Activated naive CD4-positive, alpha-beta T cell treated with anti-CD3 and anti-CD28 coated beads for 36 hours (primary cell): ENCODE results near the gene UBE3C. TPM values are rescaled to one million over a fixed set of nuclear protein-coding genes. Genes with fewer than 3 reads are reported as not detected.
A peak's percentile ranks its signal among the peaks of the same experiment; 100 is the strongest.
"Not testable (repeated sequence)": the region's sequence is repeated elsewhere in the genome, so short reads cannot be mapped to it uniquely, and the experiment has no call there.

ENCODE experiments used
- CTCF ChIA-PET: fragments of 350-600 bp; sonication (Branson Sonifier 250); formaldehyde crosslinking; loops from one replicate; lab custom pipeline; 2021; ENCODE audit warnings: antibody characterized with exemption; lab: Charles Lee
- DNase-seq: peaks from one replicate; pipeline ENCODE4 v3.0.0-alpha.2; 2020
- H3K27ac Mint-ChIP-seq: one replicate; pipeline ENCODE4 v1.8.0; 2021; ENCODE audit warnings: mild to moderate bottlenecking, mixed read lengths
- H3K27me3 Mint-ChIP-seq: one replicate; pipeline ENCODE4 v1.8.0; 2021; ENCODE audit warnings: low read depth, mixed read lengths
- H3K36me3 Mint-ChIP-seq: one replicate; pipeline ENCODE4 v1.8.0; 2021; ENCODE audit warnings: low read depth, mixed read lengths
- H3K4me1 Mint-ChIP-seq: one replicate; pipeline ENCODE4 v1.8.0; 2021; ENCODE audit warnings: low read depth, mixed read lengths
- H3K4me3 Mint-ChIP-seq: one replicate; pipeline ENCODE4 v1.8.0; 2021; ENCODE audit warnings: mild to moderate bottlenecking, moderate library complexity, mixed read lengths
- H3K9me3 Mint-ChIP-seq: one replicate; pipeline ENCODE4 v1.8.0; 2021; ENCODE audit warnings: mixed read lengths
- intact Hi-C: fragments of 100-400 bp; cut with micrococcal nuclease; formaldehyde crosslinking; loops from one replicate; pipeline ENCODE4 v1.15.1; 2023
- total RNA-seq, 2 experiments: library from RNA; stranded (reverse); gene quantifications; one replicate each; pipeline ENCODE4 v1.2.3, GENCODE V29; 2021

UBE3C gene
- total RNA-seq, 2 experiments from 2014 or later, result 52.9 to 55.7 TPM

- CTCF ChIA-PET, result no interaction called here
- Mint-ChIP-seq H3K4me3 (no peak overlapping the region), H3K4me1 (no peaks in the 10 kb centered on the region), H3K27ac (no peak overlapping the region), H3K9me3 (no peaks in the 10 kb centered on the region), H3K27me3 (no peaks in the 10 kb centered on the region), H3K36me3 (peaks cover 22% of the 10 kb centered on the region)
- DNase-seq, result no peak
- intact Hi-C loops, result loop anchor here (5.0 to 10.0 kb wide), 2 partner anchors 298 to 1475 kb away; no protein-coding TSS in a partner anchor
Observed at GRCh38 chr7:157270060-157270444, 131.3 kb downstream of the UBE3C start.

GRCh38 chr7:157271315-157271990, 132.7 kb downstream of the UBE3C start:
- Mint-ChIP-seq H3K27me3 (no peaks in the 10 kb centered on the region), H3K4me3 (no peak overlapping the region), H3K9me3 (no peaks in the 10 kb centered on the region), H3K27ac (no peak overlapping the region), H3K4me1 (peaks cover 1% of the 10 kb centered on the region), H3K36me3 (peaks cover 17% of the 10 kb centered on the region)
- CTCF ChIA-PET, result interaction anchor here (0.6 to 5.2 kb wide), 4 partner anchors 10 to 132 kb away, joined by 3 to 29 read pairs (median 4); no protein-coding TSS in a partner anchor
- intact Hi-C loops, result loop anchor here (5.0 to 10.0 kb wide), 2 partner anchors 299 to 1477 kb away; no protein-coding TSS in a partner anchor
- no peak for DNase-seq

GRCh38 chr7:157271991-157272324, 133.2 kb downstream of the UBE3C start:
- Mint-ChIP-seq H3K27me3 (no peaks in the 10 kb centered on the region), H3K36me3 (peaks cover 17% of the 10 kb centered on the region), H3K4me3 (no peak overlapping the region), H3K9me3 (no peaks in the 10 kb centered on the region), H3K27ac (no peak overlapping the region), H3K4me1 (peaks cover 6% of the 10 kb centered on the region)
- intact Hi-C loops, result loop anchor here (5.0 to 10.0 kb wide), 2 partner anchors 300 to 1477 kb away; no protein-coding TSS in a partner anchor
- DNase-seq, result no peak
- CTCF ChIA-PET, result interaction anchor here (0.6 to 5.2 kb wide), 4 partner anchors 10 to 131 kb away, joined by 3 to 29 read pairs (median 4); no protein-coding TSS in a partner anchor

- intact Hi-C loops, result loop anchor here (1.0 to 10.0 kb wide), 4 partner anchors 115 to 1478 kb away; no protein-coding TSS in a partner anchor
- no peak for DNase-seq
- H3K4me3 Mint-ChIP-seq, result no peak overlapping the region
- no peak overlapping the region for H3K27ac Mint-ChIP-seq
- H3K27me3 Mint-ChIP-seq, result peaks cover 3% of the 10 kb centered on the region
- peaks cover 10% of the 10 kb centered on the region for H3K4me1 Mint-ChIP-seq
- peaks cover 15% of the 10 kb centered on the region for H3K36me3 Mint-ChIP-seq
- CTCF ChIA-PET, result interaction anchor here (0.9 to 5.2 kb wide), 6 partner anchors 11 to 114 kb away, joined by 3 to 29 read pairs (median 6); no protein-coding TSS in a partner anchor
- no peaks in the 10 kb centered on the region for H3K9me3 Mint-ChIP-seq
Observed at GRCh38 chr7:157272351-157273207, 133.9 kb downstream of the UBE3C start.

GRCh38 chr7:157273208-157274093, 134.7 kb downstream of the UBE3C start:
- H3K27ac Mint-ChIP-seq, result no peak overlapping the region
- H3K4me1 Mint-ChIP-seq, result peaks cover 16% of the 10 kb centered on the region
- intact Hi-C loops, result loop anchor here (1.0 to 10.0 kb wide), 4 partner anchors 114 to 1479 kb away; no protein-coding TSS in a partner anchor
- peak; percentile 66 for DNase-seq
- no peak overlapping the region for H3K4me3 Mint-ChIP-seq
- H3K27me3 Mint-ChIP-seq, result peaks cover 9% of the 10 kb centered on the region
- peaks cover 11% of the 10 kb centered on the region for H3K36me3 Mint-ChIP-seq
- CTCF ChIA-PET, result interaction anchor here (0.7 to 5.2 kb wide), 17 partner anchors 11 to 327 kb away, joined by 3 to 29 read pairs (median 3); no protein-coding TSS in a partner anchor
- no peaks in the 10 kb centered on the region for H3K9me3 Mint-ChIP-seq

GRCh38 chr7:157274094-157274634, 135.4 kb downstream of the UBE3C start:
- not testable (repeated sequence) for H3K9me3 Mint-ChIP-seq, DNase-seq, H3K4me3 Mint-ChIP-seq, H3K36me3 Mint-ChIP-seq, H3K27ac Mint-ChIP-seq, H3K27me3 Mint-ChIP-seq
- intact Hi-C loops, result loop anchor here (5.0 to 10.0 kb wide), 2 partner anchors 302 to 1479 kb away; no protein-coding TSS in a partner anchor
- CTCF ChIA-PET, result interaction anchor here (0.6 to 5.2 kb wide), 17 partner anchors 10 to 327 kb away, joined by 3 to 29 read pairs (median 3); no protein-coding TSS in a partner anchor
- peaks cover 16% of the 10 kb centered on the region for H3K4me1 Mint-ChIP-seq

GRCh38 chr7:157274991-157275427, 136.3 kb downstream of the UBE3C start:
- DNase-seq, result no peak
- Mint-ChIP-seq H3K36me3 (peaks cover 3% of the 10 kb centered on the region), H3K4me3 (no peak overlapping the region), H3K9me3 (no peaks in the 10 kb centered on the region), H3K27ac (no peak overlapping the region), H3K27me3 (peaks cover 11% of the 10 kb centered on the region), H3K4me1 (peaks cover 16% of the 10 kb centered on the region)
- intact Hi-C loops, result loop anchor here (5.0 to 10.0 kb wide), 2 partner anchors 303 to 1480 kb away; no protein-coding TSS in a partner anchor
- CTCF ChIA-PET, result interaction anchor here (0.6 to 5.2 kb wide), 8 partner anchors 9 to 111 kb away, joined by 3 to 29 read pairs (median 3); no protein-coding TSS in a partner anchor

GRCh38 chr7:157276091-157276561, 137.4 kb downstream of the UBE3C start:
- Mint-ChIP-seq H3K36me3 (no peaks in the 10 kb centered on the region), H3K9me3 (no peaks in the 10 kb centered on the region), H3K4me1 (peaks cover 16% of the 10 kb centered on the region), H3K27me3 (peaks cover 21% of the 10 kb centered on the region), H3K27ac (no peak overlapping the region), H3K4me3 (no peak overlapping the region)
- no peak for DNase-seq
- CTCF ChIA-PET, result interaction anchor here (0.6 kb wide), 1 partner anchor 29 kb away, joined by 4 read pairs; no protein-coding TSS in a partner anchor
- intact Hi-C loops, result loop anchor here (1.0 to 10.0 kb wide), 2 partner anchors 64 to 1481 kb away; no protein-coding TSS in a partner anchor

GRCh38 chr7:157276731-157277562, 138.2 kb downstream of the UBE3C start:
- peak; percentile 27 for DNase-seq
- intact Hi-C loops, result loop anchor here (1.0 to 10.0 kb wide), 2 partner anchors 63 to 1482 kb away; no protein-coding TSS in a partner anchor
- CTCF ChIA-PET, result no interaction called here

GRCh38 chr7:157277568-157277967, 138.8 kb downstream of the UBE3C start:
- H3K36me3 Mint-ChIP-seq, CTCF ChIA-PET, H3K4me3 Mint-ChIP-seq, H3K27ac Mint-ChIP-seq, DNase-seq, H3K9me3 Mint-ChIP-seq: not testable (repeated sequence)
- intact Hi-C loops, result loop anchor here (10.0 kb wide), 1 partner anchor 1483 kb away; no protein-coding TSS in a partner anchor
- peaks cover 16% of the 10 kb centered on the region for H3K4me1 Mint-ChIP-seq
- H3K27me3 Mint-ChIP-seq, result peaks cover 25% of the 10 kb centered on the region

More at GRCh38 chr7:157276731-157277562, 138.2 kb downstream of the UBE3C start:
- Mint-ChIP-seq H3K4me1 (peaks cover 16% of the 10 kb centered on the region), H3K9me3 (no peaks in the 10 kb centered on the region), H3K27ac (no peak overlapping the region), H3K4me3 (no peak overlapping the region), H3K27me3 (peaks cover 23% of the 10 kb centered on the region), H3K36me3 (no peaks in the 10 kb centered on the region)
